Metanephros (tissue), 2 donors: ENCODE measurements around the gene FKBP5. TPM values are rescaled to one million over a fixed set of nuclear protein-coding genes. Genes with fewer than 3 reads are reported as not detected.

Source experiments
- small RNA-seq: library from RNA; depleted of rRNA; stranded (forward); fragments of <200 nt; gene quantifications from one replicate; pipeline ENCODE3, GENCODE V24; 2014; ENCODE audit warnings: low replicate concordance
- total RNA-seq: library from RNA; depleted of rRNA; stranded (reverse); fragments of >200 nt; gene quantifications from one replicate; pipeline ENCODE4 v1.2.3, GENCODE V29; 2014

FKBP5 gene
- total RNA-seq = 11.0 TPM

DNA sequence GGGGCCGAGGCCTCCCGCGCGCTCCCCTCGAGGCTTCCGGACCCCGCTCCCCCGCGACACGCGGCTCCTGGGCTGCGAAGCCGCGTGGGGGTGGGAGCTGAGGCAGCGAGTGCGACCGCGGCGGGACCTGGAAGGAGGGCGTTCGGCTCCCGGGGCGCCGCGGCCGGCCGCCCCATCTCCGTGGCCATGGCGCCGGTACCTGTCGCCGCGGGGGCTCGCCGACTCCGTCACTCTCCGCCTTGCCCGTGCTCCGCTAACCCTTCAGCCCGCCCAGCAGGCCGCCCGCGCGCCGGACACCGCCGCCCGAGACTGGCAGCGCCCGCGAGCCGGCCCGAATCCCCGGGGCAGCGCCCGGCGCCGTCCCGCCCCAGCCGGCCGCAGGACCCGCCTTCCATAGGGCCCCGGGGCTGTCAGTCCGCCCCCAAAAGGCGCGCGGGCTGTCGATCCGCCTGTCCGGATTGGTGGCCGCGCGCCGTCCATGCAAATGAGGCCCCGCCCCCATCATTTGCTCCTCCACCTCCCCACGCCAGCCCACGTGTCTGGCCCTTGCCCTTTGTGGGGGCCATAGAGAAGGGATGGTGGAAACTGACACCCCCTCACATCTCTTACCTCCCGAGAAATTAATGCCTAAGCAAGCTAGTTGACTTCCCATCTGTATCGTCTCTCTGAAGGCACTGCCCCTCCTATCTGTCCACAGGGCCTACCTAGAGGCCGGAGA lies at the start of gene FKBP5:
TSS of gene FKBP5 (minus strand) at position 311 of the 718 bp plus-strand sequence. CDS start 46,091 bp downstream, outside the sequence.

DNA sequence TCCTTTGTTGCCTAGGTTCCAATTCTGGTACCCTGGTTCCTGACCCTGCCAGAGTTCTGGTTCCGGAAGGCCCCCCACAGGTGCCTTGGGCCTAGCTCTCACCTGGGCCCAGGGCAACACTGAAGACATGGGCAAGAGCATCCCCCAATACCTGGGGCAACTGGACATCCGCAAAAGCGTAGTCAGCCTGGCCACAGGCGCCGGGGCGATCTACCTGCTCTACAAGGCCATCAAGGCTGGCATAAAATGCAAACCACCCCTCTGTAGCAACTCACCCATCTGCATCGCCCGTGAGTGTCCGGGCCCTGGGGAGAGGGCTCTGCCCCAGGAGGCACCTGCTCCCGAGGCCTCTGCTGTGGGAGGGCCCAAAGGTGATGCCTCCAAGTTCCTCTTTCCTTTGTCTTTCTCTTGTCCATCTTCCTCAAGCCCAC lies 48.3 kb upstream of the FKBP5 start, which contains the start of gene ARMC12:
TSS of gene ARMC12 (plus strand) at position 51 of the 431 bp plus-strand sequence. CDS start at position 128, 77 bp downstream.

Small RNAs within 50 kb of the gene (small RNA-seq; reads per million reads assigned to genes)
- gene MIR5690 (not detected), gene RF00561 (not detected)

Other genes with a start within 250 kb of the FKBP5 start
- 8.0 TPM for gene FANCE, start 236.6 kb downstream of the FKBP5 start, total RNA-seq
- 2,062 TPM for gene RPL10A, start 220.5 kb downstream of the FKBP5 start, total RNA-seq
- 21.3 TPM for gene TEAD3, start 191.8 kb downstream of the FKBP5 start, total RNA-seq
- 3.1 TPM for gene TULP1, start 176.0 kb downstream of the FKBP5 start, total RNA-seq
- 0.23 TPM for gene ARMC12, start 48.1 kb upstream of the FKBP5 start, total RNA-seq
- gene CLPSL2, start 87.7 kb upstream of the FKBP5 start, total RNA-seq = not detected
- not detected for gene CLPSL1, start 92.1 kb upstream of the FKBP5 start, total RNA-seq
- gene CLPS, start 108.4 kb upstream of the FKBP5 start, total RNA-seq = not detected
- gene LHFPL5, start 116.4 kb upstream of the FKBP5 start, total RNA-seq = not detected
- 39.8 TPM for gene SRPK1, start 232.2 kb upstream of the FKBP5 start, total RNA-seq